Measurements from ENCODE around the gene EVI2B.
"Not testable (repeated sequence)": the region's sequence is repeated elsewhere in the genome, so short reads cannot be mapped to it uniquely, and the experiment has no call there.

GRCh38 chr17:31345191-31345747 lies 31.4 kb upstream of the EVI2B start:
- TF ChIP-seq, protein P1, sequence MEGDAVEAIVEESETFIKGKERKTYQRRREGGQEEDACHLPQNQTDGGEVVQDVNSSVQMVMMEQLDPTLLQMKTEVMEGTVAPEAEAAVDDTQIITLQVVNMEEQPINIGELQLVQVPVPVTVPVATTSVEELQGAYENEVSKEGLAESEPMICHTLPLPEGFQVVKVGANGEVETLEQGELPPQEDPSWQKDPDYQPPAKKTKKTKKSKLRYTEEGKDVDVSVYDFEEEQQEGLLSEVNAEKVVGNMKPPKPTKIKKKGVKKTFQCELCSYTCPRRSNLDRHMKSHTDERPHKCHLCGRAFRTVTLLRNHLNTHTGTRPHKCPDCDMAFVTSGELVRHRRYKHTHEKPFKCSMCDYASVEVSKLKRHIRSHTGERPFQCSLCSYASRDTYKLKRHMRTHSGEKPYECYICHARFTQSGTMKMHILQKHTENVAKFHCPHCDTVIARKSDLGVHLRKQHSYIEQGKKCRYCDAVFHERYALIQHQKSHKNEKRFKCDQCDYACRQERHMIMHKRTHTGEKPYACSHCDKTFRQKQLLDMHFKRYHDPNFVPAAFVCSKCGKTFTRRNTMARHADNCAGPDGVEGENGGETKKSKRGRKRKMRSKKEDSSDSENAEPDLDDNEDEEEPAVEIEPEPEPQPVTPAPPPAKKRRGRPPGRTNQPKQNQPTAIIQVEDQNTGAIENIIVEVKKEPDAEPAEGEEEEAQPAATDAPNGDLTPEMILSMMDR (IDR thresholded peaks at IDR 0.05) = not testable (repeated sequence)
- TF ChIP-seq POLR2A (IDR thresholded peaks at IDR 0.05); POLR2AphosphoS5 (IDR thresholded peaks at IDR 0.05); EP300 (IDR thresholded peaks at IDR 0.05; ENCODE audit: low read depth): not testable (repeated sequence)

Data from transverse colon (tissue), 4 donors.